Measurements from ENCODE around the gene CIAO2B. TPM values are rescaled to one million over a fixed set of nuclear protein-coding genes. Genes with fewer than 3 reads are reported as not detected.

CIAO2B gene
- total RNA-seq, 4 donors from 2014 or later, result 189 to 338 (median 264) TPM

GRCh38 chr16:66918355-66918754, 15.8 kb downstream of the CIAO2B start:
- no peak for DNase-seq
- H3K36me3 ChIP-seq, result peaks cover 0 to 6% of the 10 kb centered on the region in 2 donors

GRCh38 chr16:66917741-66918140, 16.5 kb downstream of the CIAO2B start:
- Histone ChIP-seq H3K4me3 (no peak overlapping the region), H3K27me3 (no peaks in the 10 kb centered on the region), H3K36me3 (no peaks in the 10 kb centered on the region), H3K4me1 (peaks cover 33 to 34% of the 10 kb centered on the region in 2 donors), H3K27ac (peak overlapping the region; percentile 91 to 99 (median 96)), H3K9me3 (no peaks in the 10 kb centered on the region)
- TF ChIP-seq POLR2A (IDR thresholded peaks at IDR 0.05) (no peak), CTCF (IDR thresholded peaks at IDR 0.05 in 4 of 5, conservative IDR thresholded peaks at IDR 0.05 in 1 of 5) (no peak)
- in situ Hi-C loops (cut with MboI; ENCODE audit: low sequenced_read_pairs in 4 of 4), result no loop called here
- intact Hi-C loops (cut with DNase I; ENCODE audit: low total_unique reads), result loop anchor here (1.0 kb wide), 1 partner anchor 10 kb away; no protein-coding TSS in a partner anchor
- no peak for DNase-seq
- no peak for ATAC-seq

More at GRCh38 chr16:66918355-66918754, 15.8 kb downstream of the CIAO2B start:
- Histone ChIP-seq H3K4me1 (peaks cover 33 to 40% of the 10 kb centered on the region in 2 donors), H3K4me3 (no peak overlapping the region), H3K9me3 (no peaks in the 10 kb centered on the region), H3K27ac (peak overlapping the region; percentile 91 to 99 (median 96)), H3K27me3 (no peaks in the 10 kb centered on the region)
- in situ Hi-C loops (cut with MboI; ENCODE audit: low sequenced_read_pairs in 4 of 4), result no loop called here
- no peak for TF ChIP-seq POLR2A (IDR thresholded peaks at IDR 0.05)
- TF ChIP-seq CTCF (IDR thresholded peaks at IDR 0.05 in 4 of 5, conservative IDR thresholded peaks at IDR 0.05 in 1 of 5), result no peak
- ATAC-seq, result no peak
- intact Hi-C loops (cut with DNase I; ENCODE audit: low total_unique reads), result no loop called here

DNA sequence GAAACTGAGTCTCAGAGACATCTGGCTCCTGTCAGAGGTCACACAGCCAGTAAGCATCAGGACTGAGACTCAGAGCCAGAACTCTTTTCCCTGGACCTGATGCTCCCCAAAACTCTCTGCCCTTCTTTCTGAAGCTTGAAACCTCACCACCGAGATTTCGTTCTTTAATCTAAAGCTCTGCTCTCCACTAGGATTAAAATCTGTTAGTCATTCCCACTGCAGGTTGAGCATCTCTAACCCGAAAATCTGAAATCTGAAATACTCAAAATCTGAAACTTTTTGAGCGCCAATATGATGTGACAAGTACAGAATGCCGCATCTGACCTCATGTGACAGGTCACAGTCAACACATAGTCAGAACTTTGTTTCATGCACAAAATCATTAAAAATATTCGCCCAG, 17.7 kb downstream of the CIAO2B start:
- no peak overlapping the region for H3K4me3 ChIP-seq
- DNase-seq, result no peak
- H3K36me3 ChIP-seq, result no peaks in the 10 kb centered on the region
- no peak for TF ChIP-seq POLR2A (IDR thresholded peaks at IDR 0.05)
- no peak for TF ChIP-seq CTCF (IDR thresholded peaks at IDR 0.05 in 4 of 5, conservative IDR thresholded peaks at IDR 0.05 in 1 of 5)
- no peaks in the 10 kb centered on the region for H3K9me3 ChIP-seq
- no peak overlapping the region for H3K27ac ChIP-seq
- H3K27me3 ChIP-seq, result no peaks in the 10 kb centered on the region
- in situ Hi-C loops (cut with MboI; ENCODE audit: low sequenced_read_pairs in 4 of 4), result no loop called here
- no peak for ATAC-seq
- H3K4me1 ChIP-seq, result peaks cover 25 to 28% of the 10 kb centered on the region in 2 donors
- intact Hi-C loops (cut with DNase I; ENCODE audit: low total_unique reads), result no loop called here

- DNase-seq, result no peak
- TF ChIP-seq CTCF (IDR thresholded peaks at IDR 0.05 in 4 of 5, conservative IDR thresholded peaks at IDR 0.05 in 1 of 5) (no peak), POLR2A (IDR thresholded peaks at IDR 0.05) (no peak)
Observed at GRCh38 chr16:66915041-66915440, 19.2 kb downstream of the CIAO2B start.

DNA sequence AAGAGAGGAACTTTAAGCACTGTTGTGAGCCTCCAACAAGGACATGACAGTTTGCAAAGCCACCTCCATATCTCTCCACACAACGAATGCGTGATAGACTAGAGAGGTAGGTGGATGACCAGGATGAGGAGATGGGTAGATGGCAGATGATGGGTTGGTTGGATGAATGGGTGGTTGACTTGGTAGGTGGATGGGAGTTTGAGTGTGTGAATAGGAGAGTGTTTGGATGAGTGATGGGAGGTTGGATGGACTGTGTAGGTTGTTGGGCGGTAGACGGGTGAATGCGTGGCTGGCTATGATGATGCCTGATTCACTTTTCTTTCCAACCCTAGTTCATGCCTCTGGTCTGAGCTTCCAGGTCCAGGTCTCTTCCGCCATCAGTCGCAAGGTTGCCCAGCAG, 19.7 kb downstream of the CIAO2B start:
- intact Hi-C loops (cut with DNase I; ENCODE audit: low total_unique reads), result no loop called here
- DNase-seq, result no peak
- TF ChIP-seq CTCF (IDR thresholded peaks at IDR 0.05 in 4 of 5, conservative IDR thresholded peaks at IDR 0.05 in 1 of 5) (no peak), POLR2A (IDR thresholded peaks at IDR 0.05) (no peak)
- H3K4me1 ChIP-seq, result peaks cover 7 to 8% of the 10 kb centered on the region in 2 donors
- H3K27me3 ChIP-seq, result no peaks in the 10 kb centered on the region
- ATAC-seq, result no peak
- no peak overlapping the region for H3K4me3 ChIP-seq
- no peak overlapping the region for H3K27ac ChIP-seq
- H3K9me3 ChIP-seq, result no peaks in the 10 kb centered on the region
- no peaks in the 10 kb centered on the region for H3K36me3 ChIP-seq
- in situ Hi-C loops (cut with MboI; ENCODE audit: low sequenced_read_pairs in 4 of 4), result no loop called here

More at GRCh38 chr16:66915041-66915440, 19.2 kb downstream of the CIAO2B start:
- no peak for ATAC-seq
- Histone ChIP-seq H3K4me1 (peaks cover 11 to 13% of the 10 kb centered on the region in 2 donors), H3K27ac (no peak overlapping the region), H3K4me3 (no peak overlapping the region), H3K27me3 (no peaks in the 10 kb centered on the region), H3K9me3 (no peaks in the 10 kb centered on the region), H3K36me3 (no peaks in the 10 kb centered on the region)
- intact Hi-C loops (cut with DNase I; ENCODE audit: low total_unique reads) (no loop called here), in situ Hi-C loops (cut with MboI; ENCODE audit: low sequenced_read_pairs in 4 of 4) (no loop called here)

All from gastrocnemius medialis (tissue), 4 donors.